OCI-LY7 (cell line): ENCODE data around the gene RSL1D1. TPM values are rescaled to one million over a fixed set of nuclear protein-coding genes. Genes with fewer than 3 reads are reported as not detected.

ENCODE experiments used
- BruUV-seq: library from RNA; stranded (reverse); fragments of 400-500 nt; replicated peaks from 2 replicates; lab custom pipeline; 2021; lab: Mats Ljungman, UMichigan
- CTCF ChIA-PET: fragments of 300-600 bp; sonication (Branson Sonifier 250); formaldehyde crosslinking; loops from one replicate; lab custom pipeline; 2022; ENCODE audit warnings: antibody characterized with exemption; ENCODE audit not compliant: unreplicated experiment; lab: Charles Lee
- POLR2A ChIA-PET: fragments of 300-600 bp; sonication (Branson Sonifier 250); formaldehyde crosslinking; loops from one replicate; lab custom pipeline; 2022; ENCODE audit warnings: antibody characterized with exemption; lab: Charles Lee
- DNase-seq: peaks from one replicate; pipeline ENCODE4 v3.0.0-alpha.2; 2015; ENCODE audit warnings: low spot score
- H2AFZ ChIP-seq: fragments of 200-600 bp; sonication (generic), shearing (Covaris generic); 2 replicates; pipeline ENCODE4 v1.6.1; 2014; ENCODE audit warnings: mild to moderate bottlenecking, antibody characterized with exemption, low read length, moderate library complexity
- H3K27ac ChIP-seq: fragments of 200-600 bp; sonication (generic); 2 replicates; pipeline ENCODE4 v1.5.1; 2014; ENCODE audit warnings: mixed run types, low read depth, mild to moderate bottlenecking, moderate library complexity, low read length, inconsistent platforms; ENCODE audit not compliant: poor library complexity, severe bottlenecking
- H3K36me3 ChIP-seq: fragments of 200-600 bp; sonication (generic); 2 replicates; pipeline ENCODE4 v1.6.1; 2014; ENCODE audit warnings: mild to moderate bottlenecking, antibody characterized with exemption, low read length, moderate library complexity, mixed read lengths; ENCODE audit not compliant: insufficient read depth
- H3K4me1 ChIP-seq: fragments of 200-600 bp; sonication (generic); 2 replicates; pipeline ENCODE4 v1.5.1; 2014; ENCODE audit warnings: mild to moderate bottlenecking, low read length; ENCODE audit not compliant: insufficient read depth, poor library complexity, severe bottlenecking
- H3K4me2 ChIP-seq: fragments of 200-600 bp; sonication (generic); 2 replicates; pipeline ENCODE4 v1.6.1; 2014; ENCODE audit warnings: mild to moderate bottlenecking, low read length
- H3K4me3 ChIP-seq: fragments of 200-600 bp; sonication (generic); 2 replicates; pipeline ENCODE4 v1.5.1; 2014; ENCODE audit warnings: mild to moderate bottlenecking, low read depth, low read length; ENCODE audit not compliant: poor library complexity, severe bottlenecking
- H3K79me2 ChIP-seq: fragments of 200-600 bp; sonication (generic); 2 replicates; pipeline ENCODE4 v1.6.1; 2016; ENCODE audit warnings: low read depth, mild to moderate bottlenecking, low read length, moderate library complexity, mixed read lengths; ENCODE audit not compliant: insufficient read depth
- H3K9me2 ChIP-seq: fragments of 200-600 bp; sonication (generic); 2 replicates; pipeline ENCODE4 v1.6.1; 2016; ENCODE audit warnings: mild to moderate bottlenecking, low read length, mixed read lengths; ENCODE audit not compliant: insufficient read depth
- H3K9me3 ChIP-seq: fragments of 200-600 bp; sonication (generic); 2 replicates; pipeline ENCODE4 v1.6.1; 2014; ENCODE audit warnings: mild to moderate bottlenecking, mixed run types, low read length, mixed read lengths
- H4K20me1 ChIP-seq: fragments of 200-600 bp; sonication (generic); 2 replicates; pipeline ENCODE4 v1.6.1; 2014; ENCODE audit warnings: mild to moderate bottlenecking, antibody characterized with exemption, low read length, moderate library complexity, mixed read lengths; ENCODE audit not compliant: insufficient read depth
- CTCF ChIP-seq: fragments of 200-600 bp; sonication (generic); conservative IDR thresholded peaks from 2 replicates; pipeline ENCODE4 v1.5.1; 2014; ENCODE audit warnings: mild to moderate bottlenecking, antibody characterized with exemption, low read length, moderate library complexity, mixed read lengths
- EZH2phosphoT487 ChIP-seq: fragments of 200-600 bp; sonication (generic); IDR thresholded peaks from 2 replicates; pipeline ENCODE4 v1.6.1; 2018; ENCODE audit warnings: low read depth, borderline replicate concordance, mild to moderate bottlenecking, mixed run types, antibody characterized with exemption, low read length, moderate library complexity, mixed read lengths
- intact Hi-C: fragments of 100-400 bp; cut with micrococcal nuclease; formaldehyde crosslinking; loops from one replicate; pipeline ENCODE4 v1.10.0; 2022; ENCODE audit not compliant: unreplicated experiment
- total RNA-seq, 2 experiments: library from RNA; depleted of rRNA in 1 of 2; stranded (reverse); fragments of >200 nt in 1 of 2; shearing (Covaris generic) in 1 of 2; gene quantifications; 2 replicates each; pipeline ENCODE4 v1.2.3, GENCODE V29; 2014 to 2022

RSL1D1 gene
- total RNA-seq, 2 experiments from 2014 or later: 104 to 252 TPM

GRCh38 chr16:11799509-11800381, 51.6 kb downstream of the RSL1D1 start:
- intact Hi-C loops: no loop called here
- H3K9me2 ChIP-seq: no peaks in the 10 kb centered on the region
- no TSS peak for BruUV-seq
- H3K4me3 ChIP-seq: peak overlapping the region; percentile 92
- peaks cover 13% of the 10 kb centered on the region; the same call in 1 of the 2 replicates for H4K20me1 ChIP-seq
- H3K36me3 ChIP-seq: peaks cover 10% of the 10 kb centered on the region
- POLR2A ChIA-PET: interaction anchor here (0.6 to 2.5 kb wide), 9 partner anchors 14 to 538 kb away, joined by 3 to 8 read pairs (median 3); no protein-coding TSS in a partner anchor
- DNase-seq: peak; percentile 36
- peaks cover 38% of the 10 kb centered on the region for H3K4me1 ChIP-seq
- H2AFZ ChIP-seq: no peak overlapping the region
- peaks cover 44% of the 10 kb centered on the region for H3K79me2 ChIP-seq
- peak overlapping the region; percentile 33 for H3K27ac ChIP-seq
- CTCF ChIA-PET: no interaction called here
- no peaks in the 10 kb centered on the region for H3K9me3 ChIP-seq
- no peak for TF ChIP-seq EZH2phosphoT487
- TF ChIP-seq CTCF: no peak
- H3K4me2 ChIP-seq: peak overlapping the region; percentile 71

GRCh38 chr16:11799017-11799381, 52.3 kb downstream of the RSL1D1 start:
- TF ChIP-seq CTCF (no peak), EZH2phosphoT487 (no peak)
- Histone ChIP-seq H3K4me2 (peak overlapping the region; percentile 71), H3K9me3 (no peaks in the 10 kb centered on the region), H3K4me1 (peaks cover 45% of the 10 kb centered on the region), H3K4me3 (peak overlapping the region; percentile 92), H3K9me2 (no peaks in the 10 kb centered on the region), H4K20me1 (peaks cover 20% of the 10 kb centered on the region; the same call in 1 of the 2 replicates), H3K27ac (no peak overlapping the region), H3K79me2 (peaks cover 52% of the 10 kb centered on the region), H2AFZ (no peak overlapping the region), H3K36me3 (peaks cover 18% of the 10 kb centered on the region)
- intact Hi-C loops: no loop called here
- BruUV-seq: no TSS peak
- no peak for DNase-seq
- ChIA-PET POLR2A (interaction anchor here (0.6 to 2.5 kb wide), 12 partner anchors 7 to 134 kb away, joined by 3 to 10 read pairs (median 4); no protein-coding TSS in a partner anchor), CTCF (no interaction called here)
